CD4-positive, alpha-beta T cell treated with Interleukin-15 for 1 hour (primary cell): ENCODE data around the gene STIM2.
A peak's percentile ranks its signal among the peaks of the same experiment; 100 is the strongest.
"Not testable (repeated sequence)": the region's sequence is repeated elsewhere in the genome, so short reads cannot be mapped to it uniquely, and the experiment has no call there.

Experiments
- DNase-seq: peaks from one replicate; pipeline ENCODE4 v3.0.0-alpha.2; 2020

The STIM2 gene

DNA sequence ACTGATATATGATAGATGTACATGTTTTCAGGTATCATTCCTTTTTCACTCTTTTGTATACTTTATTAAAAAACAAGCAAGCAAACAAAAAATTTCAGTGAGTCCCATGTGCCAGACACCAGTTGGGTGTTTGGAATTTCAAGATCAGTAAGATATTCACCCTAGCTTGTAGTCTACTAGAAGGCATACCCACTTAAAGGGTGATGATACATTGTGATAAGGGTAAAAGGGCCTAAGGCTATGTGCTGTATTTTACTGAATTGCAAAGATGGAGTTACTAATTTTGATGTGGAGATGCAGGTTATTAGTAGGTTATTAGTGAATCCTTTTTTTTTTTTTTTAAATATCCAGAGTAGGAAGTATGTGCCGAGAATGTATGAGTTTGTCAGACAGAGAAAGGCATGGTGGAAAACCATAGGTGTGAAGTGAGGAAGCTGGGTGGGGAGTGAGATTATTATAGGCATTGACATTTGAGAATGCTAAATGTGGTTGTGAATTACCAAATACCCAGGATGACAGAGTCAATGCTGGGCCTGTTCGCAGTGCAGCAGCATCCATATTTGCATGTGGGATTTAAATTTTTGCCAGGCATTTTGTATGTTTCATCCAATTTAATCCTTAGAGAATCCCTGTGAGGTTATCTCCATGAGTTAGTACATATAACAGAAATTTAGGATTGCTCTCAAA, 10.1 kb downstream of the STIM2 start:
- no peak for DNase-seq

GRCh38 chr4:26871611-26872010, 11.0 kb downstream of the STIM2 start:
- DNase-seq, result no peak

- DNase-seq, result peak; percentile 88
These were observed 12.9 kb downstream of the STIM2 start for GRCh38 chr4:26873391-26874026.

DNA sequence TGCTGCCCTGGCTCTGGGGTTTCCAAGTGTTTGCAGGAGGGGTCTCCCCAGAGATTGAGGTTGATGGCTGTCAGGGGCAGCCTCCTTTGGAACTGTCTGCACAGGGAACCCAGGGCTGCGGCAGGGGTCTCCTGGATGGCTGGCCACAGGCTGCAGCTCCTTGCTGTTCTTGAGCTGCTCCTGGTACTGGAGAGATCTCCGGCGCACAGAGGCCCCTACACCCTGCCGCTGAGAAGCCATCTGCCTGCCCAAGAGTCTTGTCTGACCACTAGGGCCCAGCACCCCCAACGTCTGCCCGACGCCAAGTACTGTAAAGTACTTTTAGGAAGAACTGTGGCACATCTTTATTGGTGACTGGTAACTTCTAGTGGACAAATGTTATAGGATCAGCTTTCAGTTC, 13.5 kb downstream of the STIM2 start:
- DNase-seq, result no peak

DNA sequence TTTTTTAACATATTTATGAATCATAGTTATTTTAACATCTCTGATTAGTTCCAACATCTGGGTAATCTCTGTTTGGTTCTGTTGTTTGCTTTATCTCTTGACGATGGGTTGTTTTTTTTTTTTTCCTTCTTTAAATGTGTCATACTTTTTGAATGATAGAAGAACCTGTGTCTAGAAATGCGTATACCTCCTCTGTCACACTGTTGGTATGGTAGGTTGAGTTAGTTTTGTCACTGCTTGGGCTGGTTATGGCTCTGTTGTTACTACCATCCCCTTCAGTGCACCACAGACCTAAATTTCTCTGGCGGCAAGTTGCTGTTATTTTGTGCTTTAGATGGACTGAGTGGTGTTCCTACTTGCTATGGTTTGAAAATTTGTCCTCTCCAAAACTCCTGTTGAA, 16.8 kb downstream of the STIM2 start:
- DNase-seq, result no peak

DNA sequence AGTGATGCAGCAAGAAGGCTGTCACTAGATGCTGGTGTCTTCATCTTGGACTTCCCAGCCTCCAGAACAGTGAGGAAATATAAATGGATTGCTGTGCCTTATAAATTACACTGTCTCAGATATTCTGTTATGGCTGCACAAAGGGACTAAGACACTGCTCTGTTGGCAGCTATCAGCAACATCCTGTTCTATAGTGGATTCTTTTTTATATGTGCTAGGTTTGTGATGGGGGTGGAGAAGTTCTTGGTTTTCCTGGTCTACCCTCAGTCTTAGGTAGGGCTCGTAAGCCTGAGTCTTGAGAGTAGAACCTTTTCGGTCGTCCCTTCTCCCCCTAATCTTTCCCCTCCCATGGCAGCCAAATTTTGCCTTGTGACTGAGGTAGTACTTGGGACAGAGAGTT, 17.3 kb downstream of the STIM2 start:
- no peak for DNase-seq

- DNase-seq, result peak; percentile 27
These were observed 18.3 kb downstream of the STIM2 start for GRCh38 chr4:26878794-26879391.

DNA sequence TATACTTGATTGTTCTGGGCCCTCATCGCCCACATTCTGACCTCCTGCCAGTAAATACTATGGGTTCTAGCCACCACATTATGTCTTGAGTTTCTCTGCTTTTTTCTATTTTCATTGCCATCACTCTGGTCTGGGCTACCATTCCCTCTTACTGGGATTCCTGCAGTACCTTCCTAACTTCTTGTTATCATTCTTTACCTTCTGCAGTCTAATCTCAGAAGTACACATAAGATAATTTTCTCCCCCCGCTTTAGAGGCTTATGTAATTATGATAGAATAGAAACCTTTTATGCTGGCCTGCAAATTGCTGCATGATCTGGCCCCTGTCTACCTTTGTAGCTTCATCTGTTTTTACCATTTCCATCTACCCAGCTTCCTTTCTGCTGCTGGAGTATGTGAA, 19.2 kb downstream of the STIM2 start:
- DNase-seq, result no peak

GRCh38 chr4:26884026-26884425, 23.4 kb downstream of the STIM2 start:
- no peak for DNase-seq

GRCh38 chr4:26884486-26884988, 23.9 kb downstream of the STIM2 start:
- DNase-seq, result peak; percentile 53

DNA sequence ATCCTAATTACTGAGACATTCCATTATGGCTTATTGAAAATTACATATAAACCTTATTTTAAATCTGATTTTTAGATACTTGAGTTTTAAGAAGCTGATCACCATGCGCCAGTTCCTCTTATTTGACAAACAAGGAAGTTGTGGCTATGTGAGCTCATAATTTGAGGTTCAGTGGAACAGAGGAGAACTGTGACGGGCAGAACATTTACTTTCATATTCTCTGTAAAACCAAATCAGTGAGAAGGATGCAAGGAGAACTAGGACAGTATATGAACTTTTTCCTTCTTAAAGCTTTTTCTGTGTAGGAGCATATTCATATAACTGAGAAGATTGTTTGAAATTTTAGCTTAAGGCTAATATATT, 25.3 kb downstream of the STIM2 start:
- DNase-seq, result peak; percentile 65

DNA sequence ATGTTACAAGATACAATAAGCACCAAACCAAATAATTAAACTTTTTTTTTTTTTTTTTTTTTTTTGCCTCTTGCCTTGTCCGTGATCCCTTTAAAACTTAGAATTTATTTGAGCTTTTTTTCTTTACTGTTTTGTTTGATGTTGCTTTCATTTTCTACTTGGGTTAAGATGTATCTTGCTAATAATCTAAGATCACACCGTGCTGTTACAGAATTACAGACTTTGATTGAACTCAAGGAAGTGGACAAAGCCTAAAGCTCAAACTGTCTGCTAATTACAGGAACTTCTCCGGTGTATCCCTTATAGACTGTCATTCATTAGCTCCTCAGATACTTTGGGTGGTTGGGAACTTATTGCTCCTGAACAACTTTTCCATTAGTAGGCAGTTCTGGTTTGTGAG, 26.5 kb downstream of the STIM2 start:
- no peak for DNase-seq

GRCh38 chr4:26887809-26888208, 27.2 kb downstream of the STIM2 start:
- no peak for DNase-seq

- DNase-seq, result no peak
These were observed 28.7 kb downstream of the STIM2 start for GRCh38 chr4:26889356-26889755.

DNA sequence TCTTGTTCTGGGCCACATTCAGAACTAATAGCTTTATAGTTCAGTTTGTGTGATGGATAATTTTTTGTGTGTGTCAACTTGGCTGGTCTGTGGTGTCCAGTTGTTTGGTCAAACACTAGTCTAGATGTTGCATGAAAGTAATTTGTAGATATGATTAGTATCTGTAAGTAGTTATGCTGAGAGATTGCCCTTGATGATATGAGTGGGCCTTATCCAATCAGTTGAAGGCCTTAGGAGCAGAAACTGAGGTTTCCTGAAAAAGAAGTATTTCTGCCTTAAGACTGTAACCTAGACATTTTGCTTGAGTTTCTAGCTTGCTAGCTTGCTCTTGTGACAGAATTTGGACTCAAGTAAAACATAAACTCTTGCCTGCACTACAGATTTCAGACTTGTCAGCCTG, 30.4 kb downstream of the STIM2 start:
- no peak for DNase-seq

GRCh38 chr4:26891867-26892266, 31.2 kb downstream of the STIM2 start:
- no peak for DNase-seq

DNA sequence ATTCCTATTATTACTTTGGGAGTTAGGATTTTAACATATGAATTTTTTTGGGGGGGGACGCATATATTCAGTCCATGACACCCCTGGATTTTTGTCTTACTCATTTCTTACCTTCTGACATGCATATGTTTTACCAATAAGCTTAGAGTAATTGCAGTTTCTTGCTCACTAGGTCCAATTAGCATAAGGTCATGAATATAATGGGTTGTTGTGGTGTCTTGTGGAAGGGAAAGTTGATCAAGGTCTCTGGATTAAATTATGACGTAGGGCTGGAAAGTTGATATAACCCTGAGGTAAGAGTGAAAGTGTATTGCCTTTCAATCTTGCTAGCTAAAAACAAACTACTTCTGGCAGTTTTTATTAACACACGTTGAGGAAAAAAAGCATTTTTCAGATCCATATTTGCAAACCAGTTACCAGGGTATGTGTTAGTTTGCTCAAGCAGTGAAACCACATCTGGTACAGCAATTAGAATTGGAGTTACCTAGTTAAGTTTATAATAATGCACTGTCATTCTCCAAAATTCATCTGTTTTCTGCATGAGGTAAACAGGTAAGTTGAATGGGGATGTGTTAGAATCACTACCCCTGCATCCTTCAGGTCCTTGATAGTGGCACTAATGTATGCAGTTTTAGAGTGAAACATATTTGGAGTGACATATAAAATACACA, 32.0 kb downstream of the STIM2 start:
- no peak for DNase-seq

DNA sequence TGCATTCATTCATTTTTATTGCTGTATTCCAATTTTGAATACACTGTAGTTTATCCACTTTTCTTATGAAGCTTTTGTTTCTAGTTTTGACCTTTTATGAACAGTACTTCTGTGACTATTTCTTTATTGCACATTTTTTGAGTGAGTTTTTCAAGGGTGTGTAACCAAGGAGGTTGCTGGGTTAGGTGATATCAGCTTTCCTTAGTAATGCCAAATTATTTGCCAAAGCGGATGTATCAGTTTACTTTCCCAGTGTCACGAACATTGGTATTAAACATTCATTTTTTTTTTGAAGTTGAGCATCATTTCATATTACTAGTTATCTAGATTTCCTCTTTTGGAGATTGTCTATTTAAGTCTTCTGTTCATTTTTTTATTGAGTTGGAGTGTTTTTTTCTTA, 32.9 kb downstream of the STIM2 start:
- DNase-seq, result no peak

GRCh38 chr4:26894881-26895280, 34.2 kb downstream of the STIM2 start:
- DNase-seq, result not testable (repeated sequence)

- no peak for DNase-seq
These were observed 36.0 kb downstream of the STIM2 start for GRCh38 chr4:26896636-26897035.

DNA sequence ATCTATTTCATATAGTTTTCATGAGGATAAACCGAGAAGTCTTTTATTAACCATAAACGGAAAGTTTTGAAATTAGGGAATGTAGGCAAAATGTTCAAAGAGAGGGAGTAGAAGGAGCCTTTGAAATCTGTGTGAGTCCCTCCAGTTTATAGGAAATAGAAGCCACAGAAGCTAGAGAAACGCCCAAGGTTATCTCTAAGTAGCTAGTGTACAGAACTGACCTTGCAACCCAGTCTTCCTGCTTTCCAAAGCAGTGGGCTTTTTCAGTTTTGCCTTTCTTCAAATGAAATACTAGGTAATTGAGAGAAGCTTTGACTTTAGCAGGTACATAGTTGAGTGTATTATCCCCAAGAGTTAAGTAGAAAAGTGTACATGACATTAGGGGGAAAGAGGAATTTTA, 39.4 kb downstream of the STIM2 start:
- no peak for DNase-seq

- DNase-seq, result no peak
These were observed 40.1 kb downstream of the STIM2 start for GRCh38 chr4:26900765-26901164.

DNA sequence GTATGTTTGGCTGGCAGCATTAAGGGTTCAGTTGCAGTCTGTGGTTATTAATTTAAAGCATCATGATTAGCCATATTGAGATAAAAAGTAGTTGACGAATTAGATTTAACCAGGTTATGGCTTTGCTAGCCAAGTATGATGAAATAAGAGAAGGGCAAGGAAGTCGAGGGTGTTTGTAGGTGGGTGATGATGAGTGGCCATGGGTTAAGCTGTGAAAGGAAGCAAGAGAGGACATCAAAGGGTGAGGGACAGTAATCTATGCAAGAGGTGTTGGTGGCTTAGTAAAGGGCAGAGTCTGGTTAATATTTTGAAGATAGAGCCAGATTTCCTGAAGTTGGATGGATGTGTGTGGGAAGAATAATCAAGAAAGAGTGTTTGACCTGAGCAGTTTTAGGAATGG, 44.5 kb downstream of the STIM2 start:
- DNase-seq, result no peak
